Ramos (cell line): Measurements from ENCODE around the gene GALNT2.

Experiments used
- in situ Hi-C: fragments of 300-500 bp; cut with MboI; formaldehyde crosslinking; loops from one replicate; pipeline ENCODE4 v1.14.3; 2022; ENCODE audit warnings: low sequenced_read_pairs; ENCODE audit not compliant: unreplicated experiment

The GALNT2 gene

GRCh38 chr1:230173187-230173975, 106.3 kb downstream of the GALNT2 start:
- in situ Hi-C loops = loop anchor here (25.0 kb wide), 1 partner anchor 311 kb away; no protein-coding TSS in a partner anchor

- in situ Hi-C loops = loop anchor here (25.0 kb wide), 1 partner anchor 312 kb away; no protein-coding TSS in a partner anchor
These were observed 107.0 kb downstream of the GALNT2 start for GRCh38 chr1:230174041-230174440.

DNA sequence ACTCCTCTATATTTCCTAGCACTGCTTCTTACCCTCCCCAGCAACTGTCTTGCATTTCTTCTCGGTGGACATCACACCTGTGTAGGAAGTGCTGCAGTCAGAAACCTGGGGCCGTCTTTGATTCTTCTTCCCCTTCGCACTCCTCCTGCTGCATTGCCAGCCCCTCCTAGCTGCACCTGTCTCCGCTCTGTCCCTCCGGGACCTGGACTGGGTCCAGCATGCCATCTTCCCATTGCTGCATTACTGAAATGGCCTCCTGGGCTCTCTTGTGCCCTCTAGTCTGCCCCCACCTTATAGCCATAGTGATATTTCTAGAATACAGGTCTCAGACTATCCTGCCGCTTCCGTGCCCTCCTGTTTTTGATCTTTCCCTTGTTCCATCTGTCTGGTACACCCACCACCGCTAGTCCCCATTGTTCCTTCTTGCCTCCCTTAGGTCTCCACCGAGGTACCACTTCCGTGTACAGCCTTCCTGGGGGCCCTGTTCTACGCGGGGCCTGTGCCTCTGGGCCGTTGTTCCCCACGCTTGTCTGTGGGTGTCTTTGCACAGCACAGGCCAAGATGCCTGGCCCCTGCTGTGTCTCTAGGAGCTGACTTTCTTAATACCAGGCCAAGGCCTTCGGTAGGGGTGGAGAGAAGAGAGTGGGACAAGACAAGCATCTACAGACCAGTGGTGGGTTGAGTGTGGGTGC, 107.6 kb downstream of the GALNT2 start:
- in situ Hi-C loops = loop anchor here (25.0 kb wide), 1 partner anchor 312 kb away; no protein-coding TSS in a partner anchor

DNA sequence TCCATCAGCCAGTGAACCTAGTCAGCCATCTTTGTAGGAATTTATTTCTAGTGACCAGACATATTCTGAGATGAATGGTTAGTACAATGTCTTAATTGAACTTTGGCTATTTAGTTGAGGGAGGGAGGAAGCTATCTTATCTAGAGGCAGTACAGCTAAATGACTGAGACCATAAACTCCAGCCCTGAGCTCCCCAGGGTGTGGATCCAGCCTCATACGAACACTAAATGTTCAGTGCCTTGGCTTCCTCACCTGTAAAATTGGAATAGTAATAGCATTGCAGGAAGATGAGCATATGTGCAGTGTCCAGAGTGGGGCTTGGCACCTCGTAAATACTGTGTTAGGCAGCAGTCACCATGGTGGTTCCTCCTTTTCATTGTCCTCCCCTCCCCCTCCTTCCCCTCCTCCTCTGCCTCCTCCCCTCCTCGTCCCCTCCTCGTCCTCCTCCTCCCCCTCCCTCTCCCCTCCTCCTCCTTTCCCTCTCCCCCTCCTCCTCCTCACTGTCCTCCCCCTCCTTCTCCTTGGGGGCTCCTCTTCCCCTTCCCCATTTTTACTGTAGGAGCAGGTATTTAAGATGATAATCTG, 108.2 kb downstream of the GALNT2 start:
- in situ Hi-C loops = no loop called here

DNA sequence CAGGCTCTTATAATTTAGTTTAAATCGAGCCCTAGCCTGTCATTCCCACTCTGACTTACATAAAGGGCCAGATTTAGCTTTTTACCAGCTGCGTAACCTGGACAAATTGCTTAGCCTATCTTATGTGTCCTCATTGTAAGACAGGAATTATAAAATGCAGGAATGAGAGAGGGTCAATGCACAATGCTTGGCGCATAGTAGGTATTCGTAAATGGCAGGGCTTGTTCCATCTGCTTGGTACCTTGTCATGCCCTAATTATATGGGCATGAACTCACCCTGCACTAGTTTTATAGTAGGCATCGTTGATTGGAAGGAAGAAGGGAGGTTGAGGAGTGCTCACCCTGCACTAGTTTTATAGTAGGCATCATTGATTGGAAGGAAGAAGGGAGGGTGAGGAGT, 108.8 kb downstream of the GALNT2 start:
- in situ Hi-C loops = no loop called here

DNA sequence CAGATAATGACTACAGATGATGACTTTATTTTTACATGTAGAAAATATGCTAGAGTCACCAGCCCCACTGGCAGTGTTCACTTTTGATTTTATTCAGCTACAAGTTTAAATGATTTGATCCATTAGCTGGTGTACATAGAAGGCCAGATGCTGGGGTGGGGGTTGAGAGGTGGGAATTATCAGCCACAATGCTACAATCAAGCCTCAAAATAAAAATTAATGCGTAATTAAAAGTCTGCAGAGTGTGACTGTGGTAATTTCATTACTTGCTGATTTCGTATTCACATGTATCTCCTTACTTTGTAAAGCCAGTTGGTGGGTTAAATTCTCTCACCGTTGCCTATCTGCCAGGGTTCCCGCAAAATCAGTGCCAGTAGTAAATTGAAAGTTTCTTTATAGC, 109.3 kb downstream of the GALNT2 start:
- in situ Hi-C loops = no loop called here

GRCh38 chr1:230176871-230177411, 109.9 kb downstream of the GALNT2 start:
- in situ Hi-C loops = no loop called here

- in situ Hi-C loops = no loop called here
These were observed 112.2 kb downstream of the GALNT2 start for GRCh38 chr1:230179249-230179648.

- in situ Hi-C loops = no loop called here
These were observed 118.3 kb downstream of the GALNT2 start for GRCh38 chr1:230185076-230186001.

GRCh38 chr1:230186003-230186863, 119.2 kb downstream of the GALNT2 start:
- in situ Hi-C loops = no loop called here

DNA sequence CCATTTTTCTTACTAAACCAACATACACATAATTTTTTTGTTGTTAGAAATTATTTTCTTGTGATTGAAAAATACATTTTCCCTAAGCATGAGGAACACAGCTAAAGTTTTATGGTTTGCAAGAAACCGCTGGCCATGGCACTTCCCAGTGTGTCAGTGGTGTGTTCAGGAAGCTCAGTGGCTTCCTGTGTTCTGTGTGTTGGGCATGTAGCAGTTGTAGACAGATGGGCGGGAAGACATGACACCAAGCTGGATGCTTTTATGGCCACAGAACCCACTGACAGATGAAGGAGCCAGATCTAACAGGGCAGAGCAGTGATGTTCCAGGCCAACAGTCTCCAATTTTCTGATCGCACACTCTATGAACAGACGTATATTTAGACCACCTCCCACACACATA, 119.8 kb downstream of the GALNT2 start:
- in situ Hi-C loops = no loop called here

DNA sequence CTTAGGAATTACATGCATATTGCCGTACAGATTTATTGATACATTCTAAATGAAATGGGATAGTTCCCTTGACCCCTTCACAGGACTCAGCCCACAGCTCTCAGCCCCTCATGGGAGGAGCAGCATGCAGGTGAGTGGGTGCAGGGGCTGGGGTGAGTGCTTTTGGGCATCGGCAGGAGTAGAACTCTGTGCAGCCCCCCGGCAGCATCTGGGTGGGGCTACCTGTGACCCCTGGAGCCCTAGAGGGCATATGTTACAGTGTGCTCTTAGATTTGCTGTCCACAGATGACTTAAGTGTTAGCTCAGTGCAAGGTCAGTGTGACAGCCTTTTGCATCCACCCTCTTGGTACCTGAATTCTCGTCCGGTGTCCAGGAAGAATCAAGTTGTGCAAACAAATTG, 120.3 kb downstream of the GALNT2 start:
- in situ Hi-C loops = no loop called here

GRCh38 chr1:230188826-230189225, 121.8 kb downstream of the GALNT2 start:
- in situ Hi-C loops = no loop called here

DNA sequence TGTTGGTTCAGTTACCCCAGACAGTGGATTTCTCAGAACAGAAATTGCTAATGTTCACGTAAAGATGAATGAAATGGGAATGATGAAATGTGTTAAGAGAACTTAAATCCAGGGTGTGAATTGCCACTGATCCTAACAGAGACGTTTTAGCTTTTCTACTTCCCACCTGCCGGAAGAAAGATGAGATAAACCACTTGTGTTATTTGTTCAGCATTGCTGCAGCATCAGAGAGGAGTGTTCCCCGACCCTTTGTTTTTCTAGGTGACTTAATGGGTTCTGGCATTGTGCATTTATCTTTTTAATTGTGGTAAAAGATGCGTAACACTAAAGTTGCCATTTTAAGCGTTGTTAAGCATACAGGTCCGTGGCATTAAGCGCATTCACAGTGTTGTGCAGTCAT, 122.3 kb downstream of the GALNT2 start:
- in situ Hi-C loops = no loop called here

DNA sequence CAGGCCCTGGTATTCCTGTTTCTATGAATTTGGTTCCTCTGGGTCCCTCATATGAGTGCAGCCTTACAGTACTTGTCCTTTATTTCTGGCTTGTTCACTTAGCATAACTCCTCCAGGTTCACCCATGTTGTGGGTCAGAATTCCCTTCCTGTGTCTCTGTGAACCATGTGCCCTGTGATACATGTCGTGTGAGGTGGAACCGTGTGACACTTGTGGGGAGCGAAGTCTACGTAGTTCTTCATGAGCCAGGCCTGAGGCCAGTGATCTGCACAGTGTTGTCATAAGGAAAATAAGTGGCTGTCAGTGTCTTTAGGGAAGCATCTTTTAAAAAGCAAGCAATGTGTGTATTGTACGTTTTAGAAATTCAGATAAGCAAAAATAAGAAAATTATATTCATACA, 122.8 kb downstream of the GALNT2 start:
- in situ Hi-C loops = no loop called here

DNA sequence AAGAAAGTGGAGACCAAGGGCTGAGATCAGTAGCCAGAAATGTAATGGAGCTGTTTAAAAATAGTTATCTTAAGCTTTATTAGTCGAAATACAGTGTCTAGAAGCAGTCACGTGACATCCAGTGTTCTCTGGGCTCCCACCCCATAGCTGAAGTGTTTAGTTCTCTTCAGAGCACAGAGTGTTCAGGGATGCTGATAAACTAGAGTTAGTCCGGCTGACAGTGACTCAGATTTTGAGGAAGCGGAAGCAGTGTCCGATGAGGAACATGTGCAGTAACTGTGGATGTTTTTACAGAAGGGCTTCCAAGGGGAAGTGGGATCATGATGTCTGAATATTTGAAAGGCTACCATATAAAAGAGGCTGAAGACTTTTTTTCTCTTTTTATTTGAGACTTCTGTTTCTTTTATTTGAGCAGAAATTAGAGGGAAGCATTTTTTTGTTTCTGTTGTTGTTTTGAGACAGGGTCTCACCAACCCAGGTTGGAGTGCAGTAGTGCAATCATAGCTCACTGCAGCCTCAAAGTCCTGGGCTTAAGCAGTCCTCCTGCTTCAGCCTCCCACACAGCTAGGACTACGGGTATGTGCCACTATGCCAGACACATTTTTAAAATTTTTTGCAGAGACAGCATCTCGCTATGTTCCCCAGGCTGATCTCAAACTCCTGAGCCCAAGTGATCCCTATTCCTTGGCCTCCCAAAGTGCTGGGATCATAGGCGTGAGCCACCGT, 124.2 kb downstream of the GALNT2 start:
- in situ Hi-C loops = no loop called here

- in situ Hi-C loops = no loop called here
These were observed 124.8 kb downstream of the GALNT2 start for GRCh38 chr1:230191855-230192254.

DNA sequence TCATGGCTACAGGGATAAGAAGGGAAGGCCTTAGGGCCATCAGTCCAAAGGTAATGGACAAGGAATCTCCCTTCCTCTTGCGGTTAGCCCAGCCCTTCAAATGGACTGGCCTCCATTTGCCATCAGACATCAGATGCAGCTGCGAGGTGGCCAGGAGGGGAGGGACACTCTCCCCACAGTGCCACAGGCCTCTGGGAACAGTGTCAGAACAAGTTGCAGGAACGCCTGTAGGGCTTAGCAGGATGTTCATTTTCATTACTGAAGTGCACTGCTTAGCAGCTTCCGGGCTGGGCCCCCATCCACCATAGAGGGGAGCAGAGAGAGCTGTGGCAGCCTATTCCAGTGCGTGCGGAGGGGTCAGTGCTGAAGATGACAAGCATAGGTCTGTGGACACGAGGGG, 127.5 kb downstream of the GALNT2 start:
- in situ Hi-C loops = no loop called here
